Hepatocyte (in vitro differentiated cells): ENCODE measurements around the gene SLCO1A2. TPM values are rescaled to one million over a fixed set of nuclear protein-coding genes. Genes with fewer than 3 reads are reported as not detected.

Experiments used
- DNase-seq: peaks from one replicate; pipeline ENCODE4 v3.0.0-alpha.2; 2016; ENCODE audit warnings: low spot score
- H2AFZ ChIP-seq: fragments of 200-600 bp; sonication (generic); 2 replicates; pipeline ENCODE4 v1.6.0; 2016; ENCODE audit warnings: antibody characterized with exemption, mild to moderate bottlenecking
- H3K27ac ChIP-seq: fragments of 200-600 bp; sonication (generic); 2 replicates; pipeline ENCODE4 v1.5.1; 2016; ENCODE audit warnings: mild to moderate bottlenecking
- H3K27me3 ChIP-seq: fragments of 200-600 bp; sonication (generic); 2 replicates; pipeline ENCODE4 v1.6.1; 2016
- H3K36me3 ChIP-seq: fragments of 200-600 bp; sonication (generic); replicated peaks from 2 replicates; pipeline ENCODE4 v1.5.1; 2016; ENCODE audit warnings: low read depth; ENCODE audit not compliant: insufficient read depth
- H3K4me1 ChIP-seq: fragments of 200-600 bp; sonication (generic); 2 replicates; pipeline ENCODE4 v1.5.1; 2016; ENCODE audit warnings: mild to moderate bottlenecking, moderate library complexity; ENCODE audit not compliant: insufficient read depth
- H3K4me2 ChIP-seq: fragments of 200-600 bp; sonication (generic); 2 replicates; pipeline ENCODE4 v1.6.0; 2016
- H3K4me3 ChIP-seq: fragments of 200-600 bp; sonication (generic); 2 replicates; pipeline ENCODE4 v1.5.1; 2016; ENCODE audit warnings: mild to moderate bottlenecking
- H3K79me2 ChIP-seq: fragments of 200-600 bp; sonication (generic); 2 replicates; pipeline ENCODE4 v1.6.0; 2017; ENCODE audit warnings: mild to moderate bottlenecking
- H3K9me2 ChIP-seq: fragments of 200-600 bp; sonication (generic); replicated peaks from 2 replicates; pipeline ENCODE4 v1.6.0; 2017; ENCODE audit warnings: mild to moderate bottlenecking; ENCODE audit not compliant: insufficient read depth
- H3K9me3 ChIP-seq: fragments of 200-600 bp; sonication (generic); 2 replicates; pipeline ENCODE4 v1.5.1; 2016; ENCODE audit warnings: low read depth, mild to moderate bottlenecking
- H4K20me1 ChIP-seq: fragments of 200-600 bp; sonication (generic); 2 replicates; pipeline ENCODE4 v1.6.0; 2016; ENCODE audit warnings: mild to moderate bottlenecking; ENCODE audit not compliant: insufficient read depth, poor library complexity, severe bottlenecking
- CTCF ChIP-seq: fragments of 200-600 bp; sonication (generic); IDR thresholded peaks from 2 replicates; pipeline ENCODE4 v1.5.1; 2016; ENCODE audit warnings: antibody characterized with exemption, mild to moderate bottlenecking; ENCODE audit not compliant: poor library complexity
- EZH2 ChIP-seq: fragments of 200-600 bp; sonication (generic); IDR thresholded peaks from 2 replicates; pipeline ENCODE4 v1.6.1; 2016; ENCODE audit warnings: antibody characterized with exemption, mild to moderate bottlenecking, borderline replicate concordance
- EZH2phosphoT487 ChIP-seq: fragments of 200-600 bp; sonication (generic); IDR thresholded peaks from one replicate; pipeline ENCODE4 v1.6.1; 2018; ENCODE audit warnings: antibody characterized with exemption, mild to moderate bottlenecking, low read depth, moderate library complexity; ENCODE audit not compliant: unreplicated experiment, severe bottlenecking
- WGBS: methylation state at CpG from one replicate; pipeline ENCODE4 v1.1.6; 2016; ENCODE audit warnings: low lambda C conversion rate; ENCODE audit errors: missing lambda C conversion rate; 5-methylcytosine and 5-hydroxymethylcytosine counted together
- polyA plus RNA-seq: library from polyadenylated mRNA; unstranded; fragments of >200 nt; fragmentation: Nextera tagmentation; extraction: Ambion mirVana; gene quantifications from 2 replicates; pipeline ENCODE4 v1.2.1, GENCODE V29; 2016
- total RNA-seq: library from RNA; depleted of rRNA; stranded (reverse); fragments of >200 nt; gene quantifications from 2 replicates; pipeline ENCODE4 v1.2.3, GENCODE V29; 2014

Gene SLCO1A2
- total and polyA plus RNA-seq, 2 experiments from 2014 or later: 2.5 to 4.1 TPM

GRCh38 chr12:21336656-21337055, 1.9 kb upstream of the SLCO1A2 start:
- no peak overlapping the region for H3K4me3 ChIP-seq
- no peak for TF ChIP-seq EZH2phosphoT487
- no peak for TF ChIP-seq CTCF
- TF ChIP-seq EZH2: no peak
- WGBS: 77% methylated on average over 5 of the region's 5 CpGs
- H3K9me3 ChIP-seq: no peaks in the 10 kb centered on the region
- no peaks in the 10 kb centered on the region for H3K4me1 ChIP-seq
- no peaks in the 10 kb centered on the region for H3K79me2 ChIP-seq
- no peaks in the 10 kb centered on the region for H4K20me1 ChIP-seq
- H3K27ac ChIP-seq: no peak overlapping the region
- no peak overlapping the region for H3K4me2 ChIP-seq
- no peaks in the 10 kb centered on the region for H3K9me2 ChIP-seq
- no peaks in the 10 kb centered on the region for H3K36me3 ChIP-seq
- no peak for DNase-seq
- no peaks in the 10 kb centered on the region for H3K27me3 ChIP-seq
- H2AFZ ChIP-seq: no peak overlapping the region

- TF ChIP-seq EZH2phosphoT487: no peak
- no peak for TF ChIP-seq EZH2
- TF ChIP-seq CTCF: no peak
- H3K9me3 ChIP-seq: no peaks in the 10 kb centered on the region
- WGBS: 75% methylated on average over 1 of the region's 1 CpG
Measured at GRCh38 chr12:21330682-21331253, 3.9 kb downstream of the SLCO1A2 start.

GRCh38 chr12:21328578-21328977, 6.1 kb downstream of the SLCO1A2 start:
- H3K27me3 ChIP-seq: no peaks in the 10 kb centered on the region
- TF ChIP-seq EZH2phosphoT487 (no peak), CTCF (no peak), EZH2 (no peak)
- H3K36me3 ChIP-seq: no peaks in the 10 kb centered on the region
- no peak overlapping the region for H3K4me3 ChIP-seq
- H3K79me2 ChIP-seq: no peaks in the 10 kb centered on the region
- H3K27ac ChIP-seq: no peak overlapping the region
- no peaks in the 10 kb centered on the region for H3K9me2 ChIP-seq
- no peaks in the 10 kb centered on the region for H4K20me1 ChIP-seq
- H3K4me2 ChIP-seq: no peak overlapping the region
- no peak overlapping the region for H2AFZ ChIP-seq
- DNase-seq: no peak
- H3K4me1 ChIP-seq: no peaks in the 10 kb centered on the region
- no peaks in the 10 kb centered on the region for H3K9me3 ChIP-seq

More at GRCh38 chr12:21330682-21331253, 3.9 kb downstream of the SLCO1A2 start:
- no peak overlapping the region for H2AFZ ChIP-seq
- no peaks in the 10 kb centered on the region for H3K4me1 ChIP-seq
- no peaks in the 10 kb centered on the region for H3K36me3 ChIP-seq
- no peaks in the 10 kb centered on the region for H3K79me2 ChIP-seq
- H3K27ac ChIP-seq: no peak overlapping the region
- no peak for DNase-seq
- no peaks in the 10 kb centered on the region for H3K27me3 ChIP-seq
- no peaks in the 10 kb centered on the region for H4K20me1 ChIP-seq
- no peak overlapping the region for H3K4me2 ChIP-seq
- H3K4me3 ChIP-seq: no peak overlapping the region
- H3K9me2 ChIP-seq: no peaks in the 10 kb centered on the region
